Iris pigment epithelial cell (primary cell): ENCODE measurements around the gene RNGTT.

Experiments
- DNase-seq: peaks from one replicate; pipeline ENCODE4 v3.0.0-alpha.2; 2011; ENCODE audit warnings: low read depth

RNGTT gene

GRCh38 chr6:88586371-88587149 is 376.9 kb downstream of the RNGTT start:
- DNase-seq = no peak

- no peak for DNase-seq
Observed at GRCh38 chr6:88585276-88585692, 378.1 kb downstream of the RNGTT start.

GRCh38 chr6:88584581-88585275 is 378.7 kb downstream of the RNGTT start:
- DNase-seq = no peak

- DNase-seq = no peak
Observed at GRCh38 chr6:88577461-88577860, 386.0 kb downstream of the RNGTT start.

- DNase-seq = no peak
Observed at GRCh38 chr6:88575536-88575935, 387.9 kb downstream of the RNGTT start.

- no peak for DNase-seq
Observed at GRCh38 chr6:88574651-88575050, 388.8 kb downstream of the RNGTT start.

GRCh38 chr6:88574031-88574430 is 389.4 kb downstream of the RNGTT start:
- no peak for DNase-seq

- DNase-seq = no peak
Observed at GRCh38 chr6:88573561-88573960, 389.9 kb downstream of the RNGTT start.

GRCh38 chr6:88572449-88573139 is 390.8 kb downstream of the RNGTT start:
- DNase-seq = no peak

GRCh38 chr6:88569959-88570358 is 393.5 kb downstream of the RNGTT start:
- no peak for DNase-seq

GRCh38 chr6:88567696-88568095 is 395.7 kb downstream of the RNGTT start:
- DNase-seq = no peak

GRCh38 chr6:88566746-88567534 is 396.5 kb downstream of the RNGTT start:
- no peak for DNase-seq

GRCh38 chr6:88565836-88566235 is 397.6 kb downstream of the RNGTT start:
- DNase-seq = no peak

GRCh38 chr6:88565409-88565811 is 398.0 kb downstream of the RNGTT start:
- DNase-seq = no peak

GRCh38 chr6:88563277-88563625 is 400.2 kb downstream of the RNGTT start:
- DNase-seq = no peak

GRCh38 chr6:88562353-88563276 is 400.8 kb downstream of the RNGTT start:
- no peak for DNase-seq

GRCh38 chr6:88561954-88562315 is 401.5 kb downstream of the RNGTT start:
- DNase-seq = no peak

GRCh38 chr6:88561034-88561953 is 402.1 kb downstream of the RNGTT start:
- DNase-seq = no peak
